Naive B cell (primary cell): ENCODE results near the gene SLCO3A1. TPM values are rescaled to one million over a fixed set of nuclear protein-coding genes. Genes with fewer than 3 reads are reported as not detected.

ENCODE experiments used
- ATAC-seq, 2 donors: fragments of 150-1000 bp; cut with Tn5 transposase; 2 replicates each; pipeline ENCODE4 v1.10.0; 2021; ENCODE audit warnings: low read depth in 2 of 2, mild to moderate bottlenecking in 2 of 2, moderate library complexity in 2 of 2
- DNase-seq: peaks from one replicate; pipeline ENCODE4 v3.0.0; 2022
- H3K27ac Mint-ChIP-seq, 6 donors: one replicate each; pipeline ENCODE4 v1.8.0; 2020 to 2022; ENCODE audit warnings: mild to moderate bottlenecking in 6 of 6, mixed read lengths in 6 of 6, moderate library complexity in 5 of 6, inconsistent platforms in 2 of 6
- H3K27me3 Mint-ChIP-seq, 3 donors: one replicate each; pipeline ENCODE4 v1.8.0; 2021 to 2022; ENCODE audit warnings: mixed read lengths in 3 of 3, mild to moderate bottlenecking in 1 of 3
- H3K36me3 Mint-ChIP-seq, 2 donors: one replicate each; pipeline ENCODE4 v1.8.0; 2020 to 2022; ENCODE audit warnings: mixed read lengths in 2 of 2, inconsistent platforms in 1 of 2, mild to moderate bottlenecking in 1 of 2
- H3K4me1 Mint-ChIP-seq, 3 donors: one replicate each; pipeline ENCODE4 v1.8.0; 2020 to 2022; ENCODE audit warnings: mixed read lengths in 3 of 3, inconsistent platforms in 1 of 3, mild to moderate bottlenecking in 1 of 3, moderate library complexity in 1 of 3
- H3K4me3 Mint-ChIP-seq, 8 donors: one replicate each; pipeline ENCODE4 v1.8.0; 2020 to 2022; ENCODE audit warnings: mild to moderate bottlenecking in 8 of 8, mixed read lengths in 8 of 8, moderate library complexity in 8 of 8, inconsistent platforms in 2 of 8
- H3K9me3 Mint-ChIP-seq, 7 donors: one replicate each; pipeline ENCODE4 v1.8.0; 2020 to 2022; ENCODE audit warnings: mixed read lengths in 7 of 7, mild to moderate bottlenecking in 5 of 7, inconsistent platforms in 2 of 7, moderate library complexity in 1 of 7
- polyA plus RNA-seq, 6 donors: library from polyadenylated mRNA; unstranded; fragments of 300-500 nt; fragmentation: Illumina TruSeq; gene quantifications; one replicate each; pipeline ENCODE4 v1.2.3, GENCODE V29; 2021; ENCODE audit warnings: low read depth in 6 of 6

Gene SLCO3A1
- polyA plus RNA-seq, 6 donors from 2014 or later, result 0.25 to 0.73 (median 0.47) TPM; not detected in 2

DNA sequence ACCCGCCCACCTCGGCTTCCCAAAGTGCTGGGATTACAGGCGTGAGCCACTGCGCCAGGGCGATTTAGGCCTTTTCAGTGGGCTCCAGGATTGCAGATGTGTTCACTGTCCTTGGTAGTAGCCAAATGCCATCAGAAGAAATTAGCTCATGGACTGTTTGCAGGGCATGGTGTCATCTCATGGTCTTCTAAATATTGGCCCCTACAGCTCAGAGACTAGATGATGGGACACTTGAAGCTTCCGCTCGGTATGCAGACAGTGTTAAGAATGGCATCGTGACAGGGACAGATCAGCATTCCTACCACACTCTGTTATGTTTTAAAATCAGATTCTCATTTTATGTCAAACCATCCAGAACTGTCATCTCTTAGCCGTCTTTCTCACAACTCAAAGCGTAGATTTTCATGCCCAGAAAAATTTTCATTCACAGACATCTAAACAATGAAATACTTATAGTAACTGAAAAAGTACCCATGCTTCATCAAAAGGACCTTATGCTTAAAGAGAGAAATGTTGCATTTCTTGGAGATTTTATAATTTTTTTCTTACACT is 24.9 kb downstream of the SLCO3A1 start:
- Mint-ChIP-seq H3K27ac (no peak overlapping the region), H3K4me1 (no peaks in the 10 kb centered on the region), H3K9me3 (peaks cover 0 to 8% (median 4%) of the 10 kb centered on the region in 7 donors), H3K4me3 (no peak overlapping the region), H3K27me3 (peaks cover 19 to 48% (median 38%) of the 10 kb centered on the region in 3 donors), H3K36me3 (no peaks in the 10 kb centered on the region)
- ATAC-seq (no peak), DNase-seq (no peak)

DNA sequence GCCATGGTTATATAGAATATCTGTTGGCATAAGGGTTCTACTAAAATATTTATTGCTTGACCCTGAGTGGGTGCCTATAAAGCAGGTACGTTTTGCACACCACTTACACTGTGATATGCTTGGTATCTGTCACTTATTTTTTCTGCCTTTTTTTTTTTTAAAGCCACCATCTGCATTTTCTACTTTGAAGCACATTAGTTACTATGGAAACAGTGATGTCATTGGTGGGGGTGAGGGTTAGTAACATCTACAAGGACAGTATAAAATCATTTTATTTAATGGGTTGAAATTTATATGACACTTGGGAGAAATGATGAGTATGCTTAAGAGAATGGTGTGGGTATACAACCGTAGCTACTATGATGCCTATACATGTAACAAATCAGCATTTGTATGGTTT is 25.6 kb downstream of the SLCO3A1 start:
- H3K4me3 Mint-ChIP-seq, result no peak overlapping the region
- peaks cover 0 to 8% (median 4%) of the 10 kb centered on the region in 7 donors for H3K9me3 Mint-ChIP-seq
- no peaks in the 10 kb centered on the region for H3K36me3 Mint-ChIP-seq
- DNase-seq, result no peak
- peaks cover 23 to 43% (median 41%) of the 10 kb centered on the region in 3 donors for H3K27me3 Mint-ChIP-seq
- H3K4me1 Mint-ChIP-seq, result no peaks in the 10 kb centered on the region
- no peak for ATAC-seq
- no peak overlapping the region for H3K27ac Mint-ChIP-seq

DNA sequence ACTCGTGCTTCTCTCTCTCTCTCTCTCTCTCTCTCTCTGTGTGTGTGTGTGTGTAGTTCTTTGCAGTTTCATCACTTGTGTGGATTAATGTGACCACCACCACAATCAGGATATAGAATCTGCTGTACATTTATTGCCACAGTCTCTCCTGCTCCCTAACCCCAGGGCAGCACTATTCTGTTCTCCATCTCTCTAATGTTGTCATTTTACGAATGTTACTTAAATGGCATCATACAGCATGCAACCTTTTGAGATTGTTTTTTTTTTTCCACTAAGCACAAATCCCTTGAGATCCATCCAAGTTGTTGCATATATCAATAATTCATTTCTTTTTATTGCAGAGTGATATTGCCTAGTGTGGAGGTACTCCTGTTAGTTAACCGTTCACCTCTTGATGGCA is 26.9 kb downstream of the SLCO3A1 start:
- Mint-ChIP-seq H3K27me3 (peaks cover 23 to 36% (median 33%) of the 10 kb centered on the region in 3 donors), H3K27ac (no peak overlapping the region), H3K36me3 (no peaks in the 10 kb centered on the region), H3K9me3 (peaks cover 0 to 8% (median 4%) of the 10 kb centered on the region in 7 donors), H3K4me3 (no peak overlapping the region), H3K4me1 (no peaks in the 10 kb centered on the region)
- no peak for ATAC-seq
- DNase-seq, result no peak

DNA sequence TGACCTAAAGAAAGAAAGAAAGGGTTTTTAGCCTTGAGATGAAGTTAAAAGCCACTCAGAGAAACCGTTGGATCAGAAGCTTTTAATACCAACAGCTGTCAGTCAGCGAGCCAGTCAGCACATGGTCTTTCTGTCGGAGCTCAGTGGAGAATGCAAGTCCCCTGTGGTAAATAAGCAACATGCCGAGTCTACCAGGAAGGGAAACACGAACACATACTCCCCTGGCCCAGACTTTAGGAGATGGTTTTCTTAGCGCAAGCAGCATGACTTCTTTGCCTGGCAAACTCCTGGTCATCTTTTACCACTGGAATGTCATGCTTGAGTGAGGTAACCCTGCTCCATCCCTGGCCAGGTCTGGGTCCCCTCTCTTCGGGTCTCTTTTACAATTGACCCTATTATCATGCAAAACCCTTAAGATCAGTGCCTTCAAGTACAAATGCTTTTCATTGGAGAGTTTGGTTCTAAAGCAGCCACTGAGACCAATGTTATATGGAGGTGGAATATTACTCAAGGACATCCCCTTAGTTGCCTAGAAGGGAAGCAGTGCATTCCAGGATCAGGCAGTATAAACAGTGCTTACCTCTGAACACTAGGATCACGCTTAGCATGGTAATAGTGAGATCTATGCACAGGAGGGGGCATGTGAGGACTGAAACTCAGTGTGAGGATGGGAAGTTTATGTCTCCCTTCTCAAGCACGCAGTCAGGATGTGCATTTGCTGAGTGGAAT is 28.2 kb downstream of the SLCO3A1 start:
- Mint-ChIP-seq H3K4me1 (no peaks in the 10 kb centered on the region), H3K27me3 (peaks cover 32 to 42% (median 35%) of the 10 kb centered on the region in 3 donors), H3K36me3 (no peaks in the 10 kb centered on the region), H3K4me3 (no peak overlapping the region), H3K27ac (no peak overlapping the region), H3K9me3 (peaks cover 0 to 8% (median 4%) of the 10 kb centered on the region in 7 donors)
- ATAC-seq (no peak), DNase-seq (no peak)

DNA sequence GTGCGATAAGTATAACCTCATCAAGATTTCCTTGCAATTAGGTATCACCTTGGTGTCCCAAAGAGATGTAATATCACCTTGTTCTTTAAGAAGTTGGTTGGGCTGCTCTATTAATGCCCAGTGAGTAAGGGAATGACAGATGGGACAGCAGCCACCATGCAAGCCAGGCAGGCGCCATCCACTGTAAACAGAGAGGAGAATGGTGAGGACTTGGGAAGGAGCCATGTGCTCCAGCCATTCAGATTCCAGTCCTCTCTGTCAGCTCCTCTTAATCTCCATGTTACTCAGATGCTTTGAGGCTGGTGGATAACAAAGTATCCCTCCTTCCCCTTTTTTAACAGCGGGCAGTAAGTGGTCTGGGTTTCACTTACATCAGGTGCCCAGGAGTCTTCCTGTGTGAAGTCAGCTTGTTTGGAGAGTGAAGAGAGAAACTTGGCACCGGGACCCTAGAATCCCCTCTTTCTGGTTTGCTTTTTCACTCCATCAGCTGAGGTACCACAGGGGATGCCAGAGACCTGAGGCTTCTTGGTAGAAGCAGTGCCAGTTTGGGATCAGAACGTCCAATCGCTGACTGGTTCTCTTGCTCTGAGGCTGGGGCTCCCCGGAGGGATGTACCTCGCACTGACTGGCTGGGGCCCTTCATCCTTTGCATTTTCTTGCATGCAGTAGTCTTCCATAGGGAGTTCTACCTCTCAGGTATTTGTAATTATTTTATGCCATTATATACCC is 29.5 kb downstream of the SLCO3A1 start:
- no peak for DNase-seq
- no peak for ATAC-seq
- H3K36me3 Mint-ChIP-seq, result no peaks in the 10 kb centered on the region
- no peaks in the 10 kb centered on the region for H3K4me1 Mint-ChIP-seq
- peaks cover 23 to 35% (median 34%) of the 10 kb centered on the region in 3 donors for H3K27me3 Mint-ChIP-seq
- H3K4me3 Mint-ChIP-seq, result no peak overlapping the region
- no peak overlapping the region for H3K27ac Mint-ChIP-seq
- H3K9me3 Mint-ChIP-seq, result peaks cover 0 to 4% (median 0%) of the 10 kb centered on the region in 7 donors

DNA sequence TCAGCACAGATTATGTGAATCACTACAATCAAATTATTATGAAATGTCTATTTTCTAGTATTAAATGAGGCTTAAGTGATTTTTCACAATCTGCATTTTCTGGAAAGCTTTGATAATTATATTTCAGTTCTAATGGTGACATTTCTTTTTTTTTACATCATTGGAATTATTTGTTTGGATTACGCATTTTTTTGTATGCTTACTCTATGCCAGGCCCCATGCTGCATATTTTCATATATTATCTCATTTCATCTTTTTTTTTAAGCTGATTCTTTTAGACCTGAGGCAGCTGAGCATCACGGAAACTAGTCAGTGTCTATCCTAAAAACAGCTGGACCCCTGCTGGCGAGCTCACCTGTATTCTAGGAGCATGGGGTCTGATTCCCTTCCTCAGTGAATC is 31.1 kb downstream of the SLCO3A1 start:
- ATAC-seq (no peak), DNase-seq (no peak)
- Mint-ChIP-seq H3K4me1 (no peaks in the 10 kb centered on the region), H3K4me3 (no peak overlapping the region), H3K27ac (no peak overlapping the region), H3K36me3 (no peaks in the 10 kb centered on the region), H3K9me3 (peaks cover 0 to 2% (median 0%) of the 10 kb centered on the region in 7 donors), H3K27me3 (peaks cover 23 to 37% (median 27%) of the 10 kb centered on the region in 3 donors)

DNA sequence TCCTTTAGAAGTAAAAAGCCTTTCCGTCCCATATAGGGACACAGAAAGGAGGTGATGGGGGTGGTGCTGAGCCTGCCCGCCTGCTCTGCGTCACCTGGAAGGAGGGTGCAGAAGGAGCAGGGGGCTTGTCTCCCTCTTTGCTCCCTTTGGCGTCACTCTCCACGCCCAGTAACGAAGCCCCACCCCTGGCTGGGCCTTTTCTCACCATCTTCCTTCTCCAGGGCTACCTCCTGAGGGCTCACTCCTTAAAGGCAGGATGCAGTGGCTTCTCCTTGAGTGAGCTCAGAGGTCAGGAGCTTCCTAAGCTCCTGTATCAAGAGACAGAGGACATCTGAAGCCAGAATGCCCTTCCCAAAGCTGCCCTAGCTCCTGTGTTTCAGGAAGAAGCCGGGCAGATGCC is 31.5 kb downstream of the SLCO3A1 start:
- ATAC-seq (no peak), DNase-seq (no peak)
- Mint-ChIP-seq H3K27me3 (peaks cover 23 to 37% (median 23%) of the 10 kb centered on the region in 3 donors), H3K27ac (no peak overlapping the region), H3K4me3 (no peak overlapping the region), H3K4me1 (no peaks in the 10 kb centered on the region), H3K36me3 (no peaks in the 10 kb centered on the region), H3K9me3 (peaks cover 0 to 1% (median 0%) of the 10 kb centered on the region in 7 donors)

DNA sequence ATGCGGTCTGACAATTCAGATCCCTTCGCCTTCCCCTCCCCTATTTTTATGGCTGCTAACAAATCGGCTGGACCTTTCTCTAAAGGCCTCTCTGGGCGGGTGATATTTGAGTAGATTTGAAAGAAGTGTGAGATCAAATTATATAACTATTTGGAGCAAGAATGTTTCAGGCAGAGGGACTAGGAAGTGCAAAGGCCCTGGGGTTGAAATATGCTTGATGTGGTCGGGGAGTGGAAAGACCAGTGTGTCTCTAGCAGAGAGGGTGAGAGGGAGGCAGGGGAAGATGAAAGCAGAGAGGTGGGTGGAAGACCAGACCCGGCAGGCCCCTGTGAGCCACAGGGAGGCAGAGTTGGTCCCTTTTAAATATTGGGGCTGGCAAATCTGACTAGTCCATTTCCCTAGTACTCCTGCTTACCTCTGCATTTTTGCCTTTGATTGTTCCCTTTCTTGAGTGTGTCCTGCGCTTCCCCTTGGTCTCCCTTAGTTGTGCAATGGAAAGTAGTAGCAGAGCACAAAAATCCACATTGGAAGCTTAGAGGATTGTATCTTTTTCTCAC is 32.3 kb downstream of the SLCO3A1 start:
- no peak for ATAC-seq
- Mint-ChIP-seq H3K36me3 (no peaks in the 10 kb centered on the region), H3K9me3 (no peaks in the 10 kb centered on the region), H3K4me3 (no peak overlapping the region), H3K27ac (no peak overlapping the region), H3K4me1 (no peaks in the 10 kb centered on the region), H3K27me3 (peaks cover 16 to 37% (median 23%) of the 10 kb centered on the region in 3 donors)
- DNase-seq, result no peak

DNA sequence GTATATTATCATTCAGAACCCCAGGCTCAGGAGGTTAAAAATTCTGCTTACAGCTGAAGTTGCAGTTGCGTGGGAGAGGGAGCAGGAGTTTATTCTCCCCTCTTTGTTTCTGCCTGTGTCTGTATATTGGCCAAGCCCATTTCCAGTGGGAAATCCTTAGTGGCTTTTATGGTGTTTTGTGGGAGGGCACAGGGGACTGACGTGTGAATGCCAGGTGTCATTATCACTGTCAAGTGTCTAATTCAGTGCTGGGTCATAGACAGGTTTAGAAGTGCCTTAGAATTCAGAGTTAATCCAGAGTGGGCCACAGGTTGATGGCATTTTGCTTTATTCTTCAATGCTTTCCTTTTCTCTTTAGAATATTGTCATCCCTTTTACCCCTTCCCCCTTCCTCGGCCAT is 33.4 kb downstream of the SLCO3A1 start:
- DNase-seq, result no peak
- ATAC-seq, result no peak
- Mint-ChIP-seq H3K27ac (no peak overlapping the region), H3K27me3 (peaks cover 16 to 39% (median 23%) of the 10 kb centered on the region in 3 donors), H3K4me1 (no peaks in the 10 kb centered on the region), H3K4me3 (no peak overlapping the region), H3K9me3 (no peaks in the 10 kb centered on the region), H3K36me3 (no peaks in the 10 kb centered on the region)

DNA sequence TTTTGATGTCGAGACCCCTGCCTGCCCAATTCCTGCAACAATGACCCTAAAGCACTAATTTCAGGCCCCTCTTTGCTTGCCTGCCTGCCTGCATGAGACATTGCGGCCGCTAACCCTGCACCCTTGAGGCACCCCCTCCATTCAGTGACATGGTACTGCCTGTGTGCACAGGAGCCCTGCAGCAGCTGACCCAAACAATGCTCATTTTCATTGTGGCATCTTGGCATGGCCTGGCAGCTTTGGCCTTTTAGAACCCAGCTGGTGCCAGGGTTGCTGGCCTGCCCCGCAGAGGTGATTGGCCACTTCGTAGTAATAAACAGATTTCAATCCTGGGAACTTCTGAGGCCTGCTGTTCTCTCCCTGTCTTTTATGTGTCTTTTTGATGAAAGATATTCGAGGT is 33.8 kb downstream of the SLCO3A1 start:
- ATAC-seq (no peak), DNase-seq (no peak)
- H3K9me3 Mint-ChIP-seq, result no peaks in the 10 kb centered on the region
- no peak overlapping the region for H3K27ac Mint-ChIP-seq
- H3K36me3 Mint-ChIP-seq, result no peaks in the 10 kb centered on the region
- H3K27me3 Mint-ChIP-seq, result peaks cover 16 to 36% (median 23%) of the 10 kb centered on the region in 3 donors
- no peaks in the 10 kb centered on the region for H3K4me1 Mint-ChIP-seq
- no peak overlapping the region for H3K4me3 Mint-ChIP-seq

DNA sequence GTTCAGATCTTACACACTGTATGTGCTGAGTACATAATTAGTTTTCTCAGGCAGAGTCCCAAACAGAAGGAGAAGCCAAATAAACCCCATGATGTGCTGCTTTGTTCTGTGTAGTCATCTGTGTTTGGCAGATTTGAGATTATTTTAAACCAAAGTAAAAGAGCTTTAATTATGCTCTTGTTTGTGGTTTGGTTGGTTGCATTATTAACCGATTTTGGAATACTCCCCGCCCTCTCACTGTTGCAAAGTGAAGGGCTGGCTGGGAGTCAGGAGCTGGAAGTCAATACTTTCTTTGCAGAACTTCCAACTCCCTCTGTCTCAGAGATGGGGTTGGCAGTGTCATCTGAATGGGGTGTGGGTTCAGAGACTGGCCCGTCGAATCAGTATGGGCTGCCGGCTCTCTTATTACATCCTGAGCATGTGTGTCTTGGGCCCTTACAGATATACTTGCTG is 34.4 kb downstream of the SLCO3A1 start:
- Mint-ChIP-seq H3K4me3 (no peak overlapping the region), H3K27me3 (peaks cover 11 to 31% (median 23%) of the 10 kb centered on the region in 3 donors), H3K27ac (no peak overlapping the region), H3K36me3 (no peaks in the 10 kb centered on the region), H3K9me3 (no peaks in the 10 kb centered on the region), H3K4me1 (no peaks in the 10 kb centered on the region)
- ATAC-seq (no peak), DNase-seq (no peak)

DNA sequence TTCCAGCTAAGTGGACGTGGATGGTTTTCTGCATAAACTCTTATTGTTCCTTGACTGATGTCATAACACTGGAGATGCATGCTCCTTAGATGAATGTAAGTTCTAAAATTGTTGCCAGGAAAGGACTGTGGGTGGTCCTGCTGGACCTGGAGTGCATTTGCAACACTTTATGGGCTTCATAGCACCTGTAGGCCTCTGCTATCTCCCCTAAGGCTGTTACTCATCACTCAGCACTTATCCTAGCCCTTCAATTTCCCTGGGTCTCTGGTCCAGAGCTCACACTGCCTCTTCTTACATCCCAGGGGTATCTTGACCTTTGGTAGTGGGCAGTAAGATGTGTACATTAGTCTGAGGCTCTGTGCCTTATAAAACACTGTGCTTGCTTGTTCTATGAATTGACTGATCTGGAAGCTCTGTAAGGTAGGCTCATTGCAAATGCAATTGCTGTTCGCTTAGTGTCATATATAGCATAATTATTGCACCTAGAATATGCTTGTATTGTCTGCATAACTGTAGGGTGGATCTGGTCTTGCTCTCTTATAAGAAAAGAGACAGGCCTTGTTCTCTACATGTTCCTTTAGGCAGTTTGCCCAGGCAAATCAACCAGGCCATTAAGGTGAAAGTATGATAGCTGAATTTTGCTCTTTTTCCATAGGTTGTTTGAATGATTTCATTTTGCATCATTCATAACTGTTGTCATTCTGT is 35.8 kb downstream of the SLCO3A1 start:
- DNase-seq (no peak), ATAC-seq (no peak)
- Mint-ChIP-seq H3K27me3 (peaks cover 14 to 21% (median 19%) of the 10 kb centered on the region in 3 donors), H3K36me3 (no peaks in the 10 kb centered on the region), H3K4me1 (no peaks in the 10 kb centered on the region), H3K4me3 (no peak overlapping the region), H3K9me3 (peaks cover 4 to 11% (median 6%) of the 10 kb centered on the region in 7 donors), H3K27ac (no peak overlapping the region)

DNA sequence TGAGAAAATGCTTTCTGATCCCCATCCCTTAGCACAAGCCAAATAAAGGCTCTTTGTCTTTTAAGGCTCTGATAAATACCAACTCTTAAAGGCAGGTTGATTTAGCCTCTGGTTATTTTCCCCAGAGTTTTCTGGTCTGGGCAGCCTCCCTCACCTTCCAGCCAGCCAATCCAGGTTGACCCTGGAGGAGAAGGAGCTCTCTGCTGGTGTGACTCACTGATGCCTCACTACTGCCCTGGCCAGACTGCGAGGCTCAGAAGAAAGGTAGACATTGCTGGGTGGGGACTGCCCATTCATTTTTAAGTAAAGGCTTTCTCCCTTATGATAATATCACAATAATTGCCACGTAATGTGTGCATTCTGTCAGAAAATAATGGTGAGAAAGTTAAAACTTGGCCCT is 37.1 kb downstream of the SLCO3A1 start:
- DNase-seq (no peak), ATAC-seq (no peak)
- no peaks in the 10 kb centered on the region for H3K36me3 Mint-ChIP-seq
- H3K27ac Mint-ChIP-seq, result no peak overlapping the region
- H3K4me1 Mint-ChIP-seq, result no peaks in the 10 kb centered on the region
- H3K4me3 Mint-ChIP-seq, result no peak overlapping the region
- peaks cover 7 to 21% (median 18%) of the 10 kb centered on the region in 3 donors for H3K27me3 Mint-ChIP-seq
- H3K9me3 Mint-ChIP-seq, result peaks cover 6 to 15% (median 8%) of the 10 kb centered on the region in 7 donors
